SK-MEL-5 (cell line): ENCODE measurements around the gene MOCS3. TPM values are rescaled to one million over a fixed set of nuclear protein-coding genes. Genes with fewer than 3 reads are reported as not detected.
"Not testable (repeated sequence)": the region's sequence is repeated elsewhere in the genome, so short reads cannot be mapped to it uniquely, and the experiment has no call there.

Experiments used
- DNase-seq: peaks from one replicate; pipeline ENCODE4 v3.0.0-alpha.2; 2016; ENCODE audit warnings: low read depth, low spot score
- in situ Hi-C: cut with HindIII; loops from 2 replicates; pipeline ENCODE4 v1.10.0; 2016; ENCODE audit warnings: low sequenced_read_pairs, high pct_unique_total_duplicates, low pct_unique_long_range_greater_than_20kb
- total RNA-seq: library from RNA; depleted of rRNA; stranded (reverse); fragments of >200 nt; shearing (Covaris generic); gene quantifications from 2 replicates; pipeline ENCODE4 v1.2.3, GENCODE V29; 2014

The MOCS3 gene
- total RNA-seq, 1 experiment from 2014 or later, result 13.9 TPM

DNA sequence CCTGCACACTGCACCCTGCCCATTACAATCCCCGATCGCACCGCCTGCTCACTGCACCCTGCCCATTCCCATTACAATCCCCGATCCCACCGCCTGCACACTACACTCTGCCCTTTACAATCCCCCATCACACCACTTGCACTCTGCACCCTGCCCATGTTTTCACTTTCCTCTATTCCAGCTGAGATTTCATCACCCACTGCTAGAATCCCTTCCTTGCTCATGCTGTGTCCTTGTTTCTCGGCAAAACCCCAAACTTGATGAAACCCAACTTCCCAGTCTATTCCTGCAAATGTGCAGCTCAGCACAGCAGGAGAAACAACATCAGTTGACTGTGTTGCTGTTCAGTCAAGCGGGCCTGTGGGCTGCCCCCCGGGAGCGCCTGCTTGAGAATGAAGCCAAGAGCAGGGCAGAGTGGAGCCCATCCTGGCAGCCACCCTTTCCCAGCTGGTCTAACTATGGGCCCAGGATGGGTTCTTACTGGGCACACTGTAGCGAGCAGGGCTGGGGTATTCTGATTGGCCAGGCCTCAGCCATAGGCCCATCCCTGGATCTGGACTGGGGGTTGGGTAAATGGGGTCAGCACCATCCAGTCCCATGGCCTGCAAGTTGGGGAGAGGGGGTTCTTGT, 17.2 kb downstream of the MOCS3 start:
- in situ Hi-C loops, result loop anchor here (25.0 kb wide), 1 partner anchor 336 kb away; no protein-coding TSS in a partner anchor
- DNase-seq, result no peak

DNA sequence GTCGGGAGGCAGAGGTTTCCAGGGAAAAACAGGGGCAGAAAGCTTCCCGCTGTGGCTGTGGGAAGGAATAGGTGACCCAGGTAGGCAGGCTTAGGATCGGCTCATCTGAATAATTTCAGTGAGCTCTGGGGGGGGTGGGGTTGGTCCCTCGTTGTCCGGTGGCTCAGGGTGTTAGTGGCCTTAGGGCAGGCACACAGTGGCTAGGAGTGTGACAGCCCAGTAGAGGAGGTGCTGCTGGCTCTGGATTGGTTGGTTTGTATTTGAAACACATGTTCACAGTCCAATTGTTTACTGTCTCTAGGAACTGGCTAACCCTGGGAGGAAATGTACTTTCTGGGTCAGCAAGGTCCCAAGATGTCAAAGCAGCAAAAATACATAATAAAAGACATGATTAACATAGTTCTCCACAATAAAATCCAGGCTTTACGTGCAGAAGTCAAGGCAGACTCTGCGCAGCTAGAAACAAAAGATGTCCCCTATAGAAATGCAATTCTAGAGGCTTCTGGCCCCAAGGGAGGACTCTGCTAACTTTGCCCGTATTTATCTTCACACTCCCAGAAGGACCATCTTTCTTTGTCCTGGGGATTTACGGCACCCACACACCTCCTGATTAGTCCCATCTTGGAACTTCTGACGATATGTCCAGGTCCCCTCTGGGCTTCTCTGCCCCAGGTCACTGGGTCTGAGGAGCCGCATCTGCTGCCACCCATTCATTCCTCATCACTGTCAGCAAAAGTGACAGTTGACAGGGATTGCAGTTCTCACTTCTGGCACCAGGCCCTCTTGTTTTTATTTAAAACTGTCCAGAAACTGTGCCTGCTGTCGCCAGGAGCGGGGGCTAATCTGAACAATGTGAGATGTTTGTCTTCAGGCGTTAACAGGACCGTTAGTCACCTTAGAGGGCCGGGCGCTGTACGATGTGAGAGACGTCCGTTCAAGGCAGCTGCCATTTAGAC, 18.7 kb downstream of the MOCS3 start:
- no peak for DNase-seq
- in situ Hi-C loops, result loop anchor here (25.0 kb wide), 1 partner anchor 335 kb away; no protein-coding TSS in a partner anchor

DNA sequence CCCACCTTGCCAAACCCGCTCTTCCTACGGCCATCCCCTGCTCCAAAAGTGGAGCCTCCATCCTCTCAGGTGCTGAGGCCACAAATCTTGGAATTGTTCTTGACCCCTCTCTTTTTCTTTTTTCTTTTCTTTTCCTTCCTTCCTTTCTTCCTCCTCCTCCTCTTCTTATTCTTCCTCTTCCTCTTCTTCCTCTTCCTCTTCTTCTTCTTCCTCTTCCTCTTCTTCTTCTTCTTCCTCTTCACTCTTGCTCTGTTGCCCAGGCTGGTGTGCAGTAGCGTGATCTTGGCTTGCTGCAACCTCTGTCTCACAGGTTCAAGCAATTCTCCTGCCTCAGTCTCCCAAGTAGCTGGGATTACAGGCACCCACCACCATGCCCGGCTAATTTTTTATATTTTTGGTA, 19.9 kb downstream of the MOCS3 start:
- not testable (repeated sequence) for DNase-seq
- in situ Hi-C loops, result loop anchor here (25.0 kb wide), 1 partner anchor 334 kb away; no protein-coding TSS in a partner anchor

DNA sequence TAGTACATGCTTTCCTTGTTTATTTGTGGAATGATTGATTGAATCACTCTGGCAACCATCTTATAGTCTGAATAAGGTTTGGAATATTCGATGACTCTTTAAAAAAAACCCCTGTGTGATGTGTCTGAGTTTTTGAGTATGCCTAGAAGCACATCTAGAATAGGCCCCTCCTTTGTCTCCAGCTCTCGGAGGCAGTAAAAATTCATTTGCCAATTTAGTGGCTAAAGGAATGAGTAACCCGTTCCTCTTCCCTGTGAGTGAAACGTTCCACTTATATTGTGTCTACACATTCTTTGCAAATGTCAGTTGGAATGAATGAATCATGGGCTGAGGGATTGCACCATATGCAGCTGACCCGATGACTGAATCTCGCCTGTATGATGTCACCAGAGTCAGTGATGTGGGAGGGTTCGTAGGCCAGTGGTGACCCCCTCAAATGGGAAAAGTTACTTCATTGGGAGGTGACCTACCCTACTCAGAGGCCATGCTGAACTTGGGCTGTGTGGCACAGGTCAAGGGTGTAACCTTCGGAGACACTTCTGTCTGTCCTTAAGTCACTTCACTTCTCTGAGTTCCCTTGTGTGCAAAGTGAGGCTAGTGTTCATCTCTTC, 21.6 kb downstream of the MOCS3 start:
- DNase-seq, result peak; percentile 87
- in situ Hi-C loops, result loop anchor here (25.0 kb wide), 1 partner anchor 332 kb away; no protein-coding TSS in a partner anchor

DNA sequence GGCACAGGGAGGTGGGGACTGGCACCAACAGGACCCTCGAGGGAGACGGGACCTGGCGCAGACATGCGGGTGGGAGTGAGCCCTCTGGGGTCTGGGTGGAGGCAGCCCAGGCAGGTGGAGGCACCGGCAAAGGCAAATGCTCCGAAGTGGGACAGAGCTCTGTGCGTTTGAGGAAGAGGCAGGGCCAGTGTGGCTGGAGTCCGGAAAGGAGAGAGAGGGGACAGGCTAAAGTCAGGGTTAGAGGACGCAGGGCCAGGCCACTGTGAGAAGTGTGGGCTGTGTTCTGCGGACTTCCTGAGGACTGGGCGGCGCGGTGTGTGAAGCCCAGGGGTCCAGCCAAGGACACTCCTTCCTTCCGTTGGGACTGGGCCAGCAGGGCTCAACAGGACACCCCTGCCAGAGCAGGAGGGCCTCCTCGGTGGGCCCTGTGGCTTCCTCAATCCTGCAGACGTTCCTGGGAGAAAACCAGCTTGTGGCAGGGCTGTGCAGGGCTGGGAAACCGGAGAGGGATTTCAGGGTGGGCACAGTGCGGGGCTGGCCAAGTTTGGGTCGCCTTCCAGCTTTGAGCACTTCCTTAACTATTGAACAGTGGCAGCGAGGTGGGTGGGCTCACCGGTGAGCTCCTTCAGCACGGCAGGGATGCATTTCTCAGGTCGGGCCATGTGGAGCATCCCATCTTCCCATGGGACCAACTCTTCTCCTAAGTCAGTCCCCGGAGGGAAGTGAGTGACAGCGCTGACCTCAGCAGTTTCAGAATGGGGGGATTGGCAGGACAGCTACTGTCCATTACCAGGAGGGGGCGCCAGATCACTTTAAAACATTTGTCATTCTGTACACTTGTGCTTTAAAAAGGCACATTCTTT, 22.5 kb downstream of the MOCS3 start:
- DNase-seq, result peak; percentile 80
- in situ Hi-C loops, result loop anchor here (25.0 kb wide), 1 partner anchor 331 kb away; no protein-coding TSS in a partner anchor

DNA sequence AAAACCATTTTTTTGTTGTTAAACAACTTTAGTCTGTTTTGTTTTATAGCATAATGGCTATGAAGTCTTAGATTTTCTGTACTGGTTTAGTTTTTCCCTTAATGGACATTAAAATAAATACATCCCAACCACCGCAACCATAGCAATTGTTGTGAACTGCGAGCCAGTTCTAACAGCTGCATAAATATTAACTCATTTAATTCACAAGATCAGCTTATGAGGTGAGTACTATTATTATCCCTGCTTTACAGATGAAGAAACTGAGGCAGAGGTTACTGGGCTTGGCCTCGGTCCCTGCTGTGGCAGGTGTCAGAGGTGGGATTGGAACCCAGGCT, 23.1 kb downstream of the MOCS3 start:
- in situ Hi-C loops, result loop anchor here (25.0 kb wide), 1 partner anchor 331 kb away; no protein-coding TSS in a partner anchor
- no peak for DNase-seq

DNA sequence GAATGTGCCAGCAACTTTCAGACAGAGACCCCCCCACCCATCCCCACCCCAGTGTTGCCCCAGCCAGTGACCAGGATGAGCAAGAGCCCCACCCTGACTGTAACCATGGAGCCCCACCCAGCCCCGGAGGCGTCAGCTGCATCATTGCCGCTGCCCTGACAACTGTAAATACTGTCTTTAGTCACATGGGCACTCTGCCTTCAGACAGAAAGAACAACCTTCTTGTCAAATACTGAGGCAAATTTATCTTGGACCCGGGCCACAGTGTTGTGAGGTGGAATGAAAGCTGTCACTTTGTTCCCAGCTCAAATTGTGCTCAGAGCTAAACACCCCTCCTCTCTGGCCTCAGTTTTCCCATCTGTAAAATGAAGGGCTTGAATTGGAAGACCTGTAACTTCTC, 23.7 kb downstream of the MOCS3 start:
- in situ Hi-C loops, result loop anchor here (25.0 kb wide), 1 partner anchor 330 kb away; no protein-coding TSS in a partner anchor
- DNase-seq, result peak; percentile 86

DNA sequence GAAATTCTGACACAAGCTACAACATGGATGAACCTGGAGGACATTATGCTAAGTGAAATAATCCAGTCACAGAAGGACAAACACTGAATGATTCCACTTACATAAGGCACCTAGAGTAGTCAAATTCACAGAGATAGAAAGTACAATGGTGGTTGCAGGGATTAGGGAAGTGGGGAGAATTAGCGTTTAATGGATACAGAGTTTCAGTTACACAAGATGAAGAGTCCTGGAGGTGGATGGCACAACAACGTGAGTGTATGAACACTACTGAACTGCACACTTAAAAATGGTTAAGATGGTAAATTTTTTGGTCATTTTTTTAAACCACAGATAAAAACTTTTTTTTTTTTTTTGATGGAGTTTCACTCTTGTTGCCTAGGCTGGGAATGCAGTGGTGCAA, 24.7 kb downstream of the MOCS3 start:
- no peak for DNase-seq
- in situ Hi-C loops, result loop anchor here (25.0 kb wide), 1 partner anchor 329 kb away; no protein-coding TSS in a partner anchor

DNA sequence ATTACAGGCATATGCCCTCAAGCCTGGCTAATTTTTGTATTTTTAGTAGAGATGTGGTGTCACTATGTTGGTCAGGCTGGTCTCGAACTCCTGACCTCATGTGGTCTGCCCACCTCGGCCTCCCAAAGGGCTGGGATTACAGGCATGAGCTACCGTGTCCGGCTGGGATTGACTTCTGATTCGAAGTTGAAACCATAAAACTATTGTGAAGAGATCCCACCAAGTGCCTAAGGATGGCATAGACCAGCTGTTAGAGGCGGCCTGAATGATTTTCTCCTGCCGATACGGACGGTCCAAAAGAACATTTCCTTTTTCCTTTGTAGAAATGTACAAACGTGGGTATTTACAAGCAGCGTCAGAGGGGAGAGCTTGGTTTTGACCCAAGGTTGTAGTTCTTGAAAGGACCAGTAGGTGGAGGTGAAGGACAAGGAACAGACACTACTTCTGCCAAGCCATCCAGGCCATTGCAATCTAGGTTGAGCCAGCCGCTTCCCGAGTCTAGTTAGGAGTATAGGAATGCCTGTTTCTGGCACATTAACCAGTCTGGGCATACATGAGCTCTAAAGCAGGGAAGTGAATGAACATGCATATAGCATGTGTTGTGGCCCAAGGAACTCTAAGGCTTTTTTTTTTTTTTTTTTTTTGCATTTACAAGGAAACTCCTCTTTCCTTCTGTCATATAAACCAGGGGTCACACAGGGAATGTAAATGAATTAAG, 29.0 kb downstream of the MOCS3 start:
- in situ Hi-C loops, result loop anchor here (25.0 kb wide), 1 partner anchor 325 kb away; no protein-coding TSS in a partner anchor

DNA sequence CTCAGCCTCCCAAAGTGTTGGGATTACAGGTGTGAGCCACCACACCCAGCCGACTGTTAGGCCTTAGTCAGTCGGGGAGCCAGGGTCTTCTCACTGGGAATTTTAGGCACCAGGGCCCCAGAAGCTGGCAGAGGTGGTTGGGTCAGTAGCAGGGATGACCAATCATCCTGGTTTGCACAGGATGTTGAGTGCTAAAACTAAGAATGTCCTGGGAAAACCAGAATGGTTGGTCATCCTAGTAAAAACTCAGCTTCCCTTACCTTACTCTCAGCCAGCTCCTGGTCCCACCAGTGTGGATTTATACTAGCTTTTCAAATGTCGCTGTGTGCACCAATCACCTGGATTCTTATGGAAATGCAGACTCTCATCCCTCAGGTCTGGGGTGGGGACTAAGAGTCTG, 32.5 kb downstream of the MOCS3 start:
- in situ Hi-C loops, result loop anchor here (25.0 kb wide), 1 partner anchor 321 kb away; no protein-coding TSS in a partner anchor
- DNase-seq, result no peak

More for the DNA sequence above, 29.0 kb downstream of the MOCS3 start:
- peak; percentile 94 for DNase-seq

DNA sequence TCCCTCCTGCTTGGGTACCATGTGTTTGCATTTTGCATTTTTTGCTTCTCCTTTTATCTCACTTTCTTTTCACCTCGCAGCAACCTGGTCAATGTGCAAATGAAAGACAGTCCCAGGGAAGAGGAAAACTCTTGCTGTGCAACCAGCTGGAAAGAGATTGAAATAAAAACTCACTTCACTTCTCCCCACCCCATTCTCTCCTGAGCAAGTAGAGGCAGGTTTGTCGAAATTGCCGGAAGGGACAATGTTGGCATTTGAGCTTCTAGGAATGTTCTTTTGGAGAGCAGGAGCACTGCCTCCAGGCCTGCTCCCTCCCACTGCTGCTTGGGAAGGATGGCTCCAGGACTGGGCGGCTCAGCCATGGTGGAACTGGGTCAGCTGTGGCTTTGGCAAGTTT, 33.7 kb downstream of the MOCS3 start:
- no peak for DNase-seq
- in situ Hi-C loops, result loop anchor here (25.0 kb wide), 1 partner anchor 320 kb away; no protein-coding TSS in a partner anchor

DNA sequence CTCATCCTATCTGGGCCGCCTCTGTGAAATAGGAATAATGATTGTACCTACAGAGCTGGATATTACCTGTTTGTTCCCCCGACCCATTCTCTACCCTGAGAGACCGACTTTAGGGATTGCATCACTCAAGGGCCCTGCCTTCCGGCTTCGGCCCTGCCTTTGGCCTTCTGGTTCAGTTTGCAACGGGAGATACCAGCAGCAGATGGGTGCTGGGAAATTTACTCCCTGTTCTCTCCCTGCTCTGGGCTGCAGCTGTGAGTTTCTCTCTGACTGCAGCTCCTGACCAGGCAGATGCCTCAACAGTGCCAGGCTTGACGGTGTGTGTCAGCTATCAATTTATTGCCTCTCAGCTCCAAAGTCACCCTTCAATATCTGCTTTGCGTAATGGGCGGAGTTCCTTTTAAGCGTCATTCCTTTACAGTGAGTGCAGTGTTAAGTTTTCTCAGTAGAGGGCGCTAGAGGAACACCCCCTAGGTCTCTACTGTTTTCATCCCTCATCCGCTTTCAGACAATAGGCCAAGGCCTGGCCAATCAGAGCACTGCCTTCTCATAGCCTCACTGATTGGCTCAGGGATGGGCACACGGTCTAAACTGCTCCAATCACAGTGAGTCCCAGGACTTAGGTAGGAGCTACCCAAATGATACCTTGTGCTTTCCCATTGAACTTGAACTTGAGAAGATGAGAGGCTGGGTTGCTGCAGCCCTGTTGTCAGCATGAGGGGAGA, 34.3 kb downstream of the MOCS3 start:
- in situ Hi-C loops, result loop anchor here (25.0 kb wide), 1 partner anchor 319 kb away; no protein-coding TSS in a partner anchor
- peak; percentile 97 for DNase-seq

DNA sequence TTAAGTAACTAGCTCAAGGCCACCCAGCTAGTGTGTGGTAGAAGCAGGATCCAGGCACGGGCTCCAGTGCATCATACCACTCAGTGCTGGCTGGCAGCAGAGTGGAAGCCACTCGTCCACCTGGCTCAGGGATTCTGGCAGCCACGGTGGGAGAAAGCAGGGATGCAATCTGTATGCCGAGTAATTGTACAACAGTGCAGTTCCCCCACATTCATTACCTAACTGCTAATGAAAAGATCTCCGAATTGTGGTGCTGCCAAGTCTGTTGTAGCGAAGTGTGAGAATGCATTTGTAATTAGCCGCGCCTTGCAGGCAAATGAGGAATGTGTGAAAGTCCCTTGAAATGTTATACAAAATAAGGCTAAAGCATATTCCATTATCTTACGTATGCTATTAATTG, 35.3 kb downstream of the MOCS3 start:
- in situ Hi-C loops, result loop anchor here (25.0 kb wide), 1 partner anchor 318 kb away; no protein-coding TSS in a partner anchor
- no peak for DNase-seq

DNA sequence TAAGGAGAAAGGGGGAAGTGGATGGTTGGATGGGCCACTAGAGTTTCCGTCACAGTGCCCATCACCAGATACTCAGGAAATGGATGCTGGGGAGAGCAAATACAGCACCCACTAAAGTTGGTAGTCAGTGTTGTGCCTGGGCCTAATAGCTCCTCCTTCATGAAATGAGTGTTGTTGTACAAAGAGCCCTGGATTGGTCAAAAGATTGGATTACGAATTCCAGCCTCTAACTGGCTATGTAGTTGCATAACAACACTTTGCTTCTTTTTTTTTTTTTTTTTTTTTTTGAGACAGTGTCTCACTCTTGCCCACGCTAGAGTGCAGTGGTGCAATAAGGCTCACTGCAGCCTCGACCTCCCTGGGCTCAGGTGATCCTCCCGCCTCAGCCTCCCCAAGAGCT, 36.9 kb downstream of the MOCS3 start:
- in situ Hi-C loops, result loop anchor here (25.0 kb wide), 1 partner anchor 317 kb away; no protein-coding TSS in a partner anchor
- DNase-seq, result no peak
